Stimulated activated CD4-positive, alpha-beta T cell treated with anti-CD3 and anti-CD28 coated beads, Interleukin-12 subunit alpha, Interleukin-12 subunit beta, amount 100 ng/mL, for 4 hours (primary cell): ENCODE measurements around the gene ANKS6.

ENCODE experiments used
- DNase-seq: peaks from one replicate; pipeline ENCODE4 v3.0.0-alpha.2; 2020

The ANKS6 gene

DNA sequence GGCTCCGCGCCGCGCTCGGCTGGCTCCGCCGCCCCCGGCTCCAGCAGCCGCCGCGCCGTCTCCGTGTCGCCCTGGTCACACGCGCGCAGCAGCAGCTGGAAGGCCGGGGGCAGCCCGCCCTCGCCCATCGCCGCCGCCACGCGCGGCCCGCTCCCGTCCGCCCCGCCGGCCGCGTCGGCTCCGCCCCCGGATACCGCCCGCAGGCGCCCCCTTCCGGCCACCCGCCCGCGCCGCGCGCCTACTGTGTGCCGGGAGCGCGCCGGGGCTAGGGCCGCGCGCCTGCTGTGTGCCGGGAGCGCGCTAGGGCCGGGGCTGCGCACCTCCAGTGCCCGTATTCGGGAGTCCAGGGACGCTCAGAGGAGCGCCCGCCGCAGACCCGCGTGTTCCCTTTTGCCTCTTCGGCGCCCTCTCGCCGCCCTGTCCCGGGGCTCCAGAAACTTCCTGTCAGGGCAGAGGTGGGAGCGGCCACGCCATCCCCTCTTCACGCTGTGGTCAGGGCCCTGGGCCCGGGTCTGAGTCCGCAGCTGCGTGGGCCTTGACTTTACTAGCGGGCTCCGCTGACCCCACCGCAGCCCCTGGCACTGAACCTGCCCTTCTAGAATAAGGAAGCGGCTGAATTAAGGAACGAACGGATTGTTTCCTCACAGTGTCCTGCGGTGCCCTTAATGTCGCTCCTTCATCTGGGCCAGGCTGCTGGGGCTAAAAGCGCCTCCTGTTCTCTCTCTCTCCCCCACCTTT lies at the start of gene ANKS6:
TSS of gene ANKS6 (minus strand) at position 192 of the 738 bp plus-strand sequence. CDS start at position 128, 64 bp downstream.
- peak; percentile 87 for DNase-seq

GRCh38 chr9:98846081-98846480 lies 49.7 kb upstream of the ANKS6 start:
- no peak for DNase-seq

- DNase-seq = no peak
Observed at GRCh38 chr9:98842510-98842909, 46.2 kb upstream of the ANKS6 start.

DNA sequence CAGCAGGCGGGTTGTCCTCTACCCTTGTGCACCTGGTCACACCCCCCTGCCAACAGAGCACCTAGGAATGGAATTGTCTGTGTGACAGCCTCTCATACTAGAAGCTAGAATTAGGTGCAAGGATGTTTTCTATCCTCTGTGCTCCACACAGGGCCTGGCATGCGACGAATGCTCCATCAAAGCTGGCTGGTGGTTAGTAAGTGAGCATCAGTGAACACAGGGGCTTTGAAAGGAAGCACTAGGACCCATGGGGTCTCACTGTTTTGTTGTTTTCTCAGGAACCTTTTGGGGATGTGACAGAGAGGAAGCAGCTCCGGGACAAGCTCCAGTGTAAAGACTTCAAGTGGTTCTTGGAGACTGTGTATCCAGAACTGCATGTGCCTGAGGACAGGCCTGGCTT lies 43.4 kb upstream of the ANKS6 start:
- DNase-seq = no peak

DNA sequence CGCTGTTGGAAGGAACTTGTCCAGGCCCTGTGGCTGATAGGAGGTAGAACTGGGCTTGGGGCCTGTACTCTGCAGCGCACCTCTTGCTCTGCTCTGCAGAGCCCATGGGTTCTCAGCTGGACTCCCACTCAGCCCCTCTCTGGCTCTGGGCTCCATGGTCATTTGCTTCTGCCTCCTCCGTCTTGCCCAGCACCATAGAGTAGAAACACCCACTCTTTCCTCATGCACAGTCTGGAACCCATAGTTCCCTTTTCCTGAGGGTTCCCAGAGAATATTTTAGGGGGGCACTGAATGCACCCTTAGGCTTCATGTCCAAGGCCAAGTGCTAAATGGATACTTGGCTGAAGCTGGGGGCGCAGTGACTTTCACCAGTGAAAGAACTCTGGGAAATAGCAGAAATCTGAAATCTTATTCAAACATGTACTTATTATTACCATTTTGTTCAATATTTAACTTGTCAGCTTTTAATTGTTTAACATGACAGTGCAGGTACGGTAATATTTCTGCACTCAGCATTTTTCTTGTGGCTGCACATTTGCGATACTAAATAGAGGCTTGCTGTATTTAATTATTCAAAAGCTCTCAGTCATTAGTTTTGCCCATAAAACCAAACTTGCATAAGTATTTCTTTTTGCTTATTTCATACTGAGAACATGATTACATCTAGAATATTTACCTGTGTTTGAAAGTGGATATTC lies 42.7 kb upstream of the ANKS6 start:
- no peak for DNase-seq

- no peak for DNase-seq
Observed at GRCh38 chr9:98838155-98838867, 42.0 kb upstream of the ANKS6 start.

DNA sequence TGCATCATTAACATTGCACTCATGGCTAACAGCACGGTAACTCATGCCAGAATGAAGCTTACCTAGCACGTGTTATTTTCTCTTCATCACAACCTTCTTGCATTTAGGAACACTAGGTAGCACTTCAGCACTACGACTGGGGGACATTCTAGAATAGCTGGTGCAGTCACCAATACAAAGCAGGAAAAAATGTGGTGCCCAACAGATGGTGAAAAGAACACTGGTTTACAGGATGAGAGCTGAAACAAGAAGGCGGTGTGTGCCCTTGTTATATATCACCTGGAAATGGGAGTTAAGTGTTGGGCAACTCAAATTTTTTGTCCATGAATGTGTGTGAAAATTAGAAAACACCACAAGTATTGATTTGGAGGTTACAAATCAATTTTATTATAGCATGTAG lies 41.2 kb upstream of the ANKS6 start:
- DNase-seq = no peak

GRCh38 chr9:98836206-98836605 lies 39.9 kb upstream of the ANKS6 start:
- no peak for DNase-seq

GRCh38 chr9:98834386-98834785 lies 38.0 kb upstream of the ANKS6 start:
- no peak for DNase-seq

- no peak for DNase-seq
Observed at GRCh38 chr9:98833090-98833956, 37.0 kb upstream of the ANKS6 start.

DNA sequence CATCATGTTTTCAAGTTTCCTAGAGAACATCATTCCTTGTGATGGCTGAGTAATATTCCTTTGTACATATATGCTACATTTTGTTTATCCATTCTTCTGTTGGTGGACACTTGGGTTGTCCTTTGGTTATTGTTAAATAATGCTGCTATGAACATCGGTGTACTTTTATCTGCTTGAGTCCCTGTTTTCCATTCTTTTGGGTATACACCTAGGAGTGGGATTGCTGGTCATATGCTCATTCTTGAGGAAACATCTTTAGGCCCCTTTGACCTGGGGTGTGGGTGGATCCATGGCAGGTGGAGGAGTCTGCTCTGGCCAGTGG lies 36.4 kb upstream of the ANKS6 start:
- no peak for DNase-seq

DNA sequence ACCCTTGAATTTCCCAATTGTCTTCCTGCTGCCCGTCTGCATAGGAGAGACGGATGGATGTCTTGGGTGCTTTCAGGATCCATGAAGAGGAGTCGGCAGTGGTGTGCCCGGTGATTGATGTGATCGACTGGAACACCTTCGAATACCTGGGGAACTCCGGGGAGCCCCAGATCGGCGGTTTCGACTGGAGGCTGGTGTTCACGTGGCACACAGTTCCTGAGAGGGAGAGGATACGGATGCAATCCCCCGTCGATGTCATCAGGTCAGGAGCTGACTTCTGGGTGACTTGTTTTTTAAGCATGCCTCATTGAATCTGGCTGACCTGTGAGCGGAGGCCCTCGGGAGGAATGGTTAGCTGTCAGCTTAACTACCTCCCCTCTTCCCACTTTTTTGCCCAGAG lies 35.3 kb upstream of the ANKS6 start:
- no peak for DNase-seq

DNA sequence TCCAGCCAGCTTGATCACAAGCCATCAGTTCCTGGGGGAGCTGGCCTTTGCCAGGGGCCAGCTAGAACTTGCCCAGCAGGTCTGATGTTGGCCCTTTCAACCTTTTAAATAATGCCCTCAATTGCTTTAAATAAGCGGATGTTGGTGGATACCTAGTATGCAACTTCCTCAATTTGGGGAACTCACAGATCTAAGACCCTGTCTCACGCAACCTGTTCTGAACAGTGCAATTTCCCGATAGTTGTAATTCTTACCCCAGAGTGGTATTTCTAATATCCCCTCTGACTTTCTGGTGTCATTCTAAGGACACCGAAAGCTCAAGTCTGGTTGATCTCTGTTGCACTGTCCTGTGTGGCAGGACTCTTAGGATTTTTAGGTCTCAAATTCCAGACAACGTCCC lies 34.2 kb upstream of the ANKS6 start:
- DNase-seq = no peak

- no peak for DNase-seq
Observed at GRCh38 chr9:98829766-98830165, 33.4 kb upstream of the ANKS6 start.

- no peak for DNase-seq
Observed at GRCh38 chr9:98826716-98827115, 30.4 kb upstream of the ANKS6 start.

- no peak for DNase-seq
Observed at GRCh38 chr9:98825414-98825813, 29.1 kb upstream of the ANKS6 start.

DNA sequence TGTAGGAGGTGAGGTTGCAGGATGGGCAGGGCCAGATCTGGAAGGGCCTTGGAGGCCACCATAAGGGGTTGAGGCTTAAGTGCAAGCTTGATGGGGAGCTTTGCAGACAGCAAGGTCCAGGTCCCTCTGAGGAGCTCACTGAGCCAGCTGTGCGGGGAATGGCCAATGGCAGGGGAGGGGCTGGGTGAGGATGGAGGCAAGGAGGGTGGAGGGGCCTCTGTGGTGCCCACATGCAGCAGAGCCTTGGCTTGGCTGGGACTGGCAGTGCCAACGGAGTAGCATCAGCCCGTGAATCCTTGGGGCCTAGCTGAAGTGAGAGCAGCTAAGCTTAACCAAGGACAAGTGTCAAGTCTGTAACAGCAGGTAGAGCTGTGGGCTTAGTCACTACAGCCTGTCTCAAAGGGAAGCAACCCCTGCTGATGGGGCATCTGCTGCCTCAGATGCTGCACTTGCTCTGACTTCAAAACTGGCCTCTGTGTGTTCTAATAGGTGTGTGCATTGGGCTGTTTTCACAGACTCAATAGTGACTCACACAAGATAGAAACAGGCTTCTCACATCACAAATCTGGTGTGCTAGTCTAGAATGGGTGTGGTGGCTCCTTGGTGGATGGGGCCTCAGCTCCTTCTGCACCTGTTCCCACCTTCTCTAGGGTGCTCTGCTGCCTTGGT lies 27.4 kb upstream of the ANKS6 start:
- no peak for DNase-seq

DNA sequence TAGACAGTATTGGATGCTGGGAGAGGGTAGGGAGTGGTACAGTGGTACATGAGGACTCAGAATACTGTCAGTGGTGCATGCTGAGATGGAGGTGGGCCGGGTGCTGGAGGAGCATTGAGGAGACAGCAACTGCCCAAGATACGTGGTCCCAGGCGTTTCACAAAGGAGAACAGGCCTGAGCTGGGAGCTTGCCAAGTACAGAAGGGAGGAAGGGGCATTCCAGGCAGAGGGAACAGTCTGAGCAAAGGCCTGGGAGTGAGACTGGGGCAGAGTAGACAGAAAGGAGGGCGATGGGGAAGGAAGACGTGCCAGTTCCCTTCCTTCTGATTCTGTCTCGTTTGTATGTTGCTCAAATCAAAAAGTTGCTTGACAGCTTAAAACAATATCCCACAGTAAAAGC lies 26.3 kb upstream of the ANKS6 start:
- DNase-seq = no peak

DNA sequence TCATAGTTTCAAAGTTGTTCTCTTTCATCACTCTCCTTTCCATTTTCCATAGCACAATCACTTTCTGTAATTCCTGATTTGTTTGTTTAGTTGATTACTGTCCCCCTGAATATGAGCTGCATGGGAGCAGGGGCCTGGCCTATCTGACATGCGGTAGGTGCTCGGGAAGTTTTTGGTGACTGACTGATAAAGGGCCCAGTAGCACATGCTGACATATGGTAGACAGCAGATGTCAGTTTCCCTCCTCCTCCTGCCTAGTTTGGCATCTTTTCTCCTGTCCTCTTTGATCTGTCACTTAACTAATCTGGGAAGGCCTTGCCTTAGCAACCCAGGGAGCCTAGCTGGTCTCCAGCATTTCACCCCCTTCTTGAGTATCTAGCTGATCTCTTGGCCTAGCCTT lies 25.5 kb upstream of the ANKS6 start:
- DNase-seq = no peak

- DNase-seq = no peak
Observed at GRCh38 chr9:98819231-98819630, 22.9 kb upstream of the ANKS6 start.

- no peak for DNase-seq
Observed at GRCh38 chr9:98818764-98819163, 22.4 kb upstream of the ANKS6 start.

DNA sequence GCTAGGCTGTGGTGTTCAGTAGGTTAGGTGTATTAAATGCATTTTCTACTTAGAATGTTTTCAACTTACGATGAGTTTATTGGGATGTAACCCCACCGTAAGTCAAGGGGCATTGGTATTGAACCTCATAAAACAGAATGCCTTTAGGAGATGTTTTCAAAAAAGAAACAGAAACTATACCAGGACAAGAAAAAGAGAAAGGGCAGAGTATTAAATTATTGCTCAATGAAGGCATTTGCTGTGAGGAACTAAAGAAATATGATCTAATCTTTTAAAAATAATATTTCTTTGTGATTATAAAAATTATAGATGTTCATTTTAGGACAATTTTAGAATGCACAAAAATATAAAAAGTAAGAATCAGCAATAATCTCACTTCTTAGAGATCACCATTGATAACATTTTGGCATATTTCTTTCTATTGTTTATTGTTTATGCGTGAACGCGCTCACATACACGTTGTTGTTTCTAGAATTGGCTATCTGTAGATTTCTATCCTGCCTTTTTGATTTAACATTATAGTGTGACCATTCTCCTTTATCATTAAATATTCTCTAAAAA lies 19.1 kb upstream of the ANKS6 start:
- no peak for DNase-seq
